ENCODE data around the gene VWF.

- TF ChIP-seq, protein P1, sequence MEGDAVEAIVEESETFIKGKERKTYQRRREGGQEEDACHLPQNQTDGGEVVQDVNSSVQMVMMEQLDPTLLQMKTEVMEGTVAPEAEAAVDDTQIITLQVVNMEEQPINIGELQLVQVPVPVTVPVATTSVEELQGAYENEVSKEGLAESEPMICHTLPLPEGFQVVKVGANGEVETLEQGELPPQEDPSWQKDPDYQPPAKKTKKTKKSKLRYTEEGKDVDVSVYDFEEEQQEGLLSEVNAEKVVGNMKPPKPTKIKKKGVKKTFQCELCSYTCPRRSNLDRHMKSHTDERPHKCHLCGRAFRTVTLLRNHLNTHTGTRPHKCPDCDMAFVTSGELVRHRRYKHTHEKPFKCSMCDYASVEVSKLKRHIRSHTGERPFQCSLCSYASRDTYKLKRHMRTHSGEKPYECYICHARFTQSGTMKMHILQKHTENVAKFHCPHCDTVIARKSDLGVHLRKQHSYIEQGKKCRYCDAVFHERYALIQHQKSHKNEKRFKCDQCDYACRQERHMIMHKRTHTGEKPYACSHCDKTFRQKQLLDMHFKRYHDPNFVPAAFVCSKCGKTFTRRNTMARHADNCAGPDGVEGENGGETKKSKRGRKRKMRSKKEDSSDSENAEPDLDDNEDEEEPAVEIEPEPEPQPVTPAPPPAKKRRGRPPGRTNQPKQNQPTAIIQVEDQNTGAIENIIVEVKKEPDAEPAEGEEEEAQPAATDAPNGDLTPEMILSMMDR (IDR thresholded peaks at IDR 0.05): no peak
- TF ChIP-seq POLR2A (IDR thresholded peaks at IDR 0.05): no peak
Measured at GRCh38 chr12:6125310-6125608, 789 bp upstream of the VWF start.

Measured in right lobe of liver (tissue), 4 donors.